HEK293T (cell line): ENCODE data around the gene C9orf85.

Experiments used
- CTCF ChIA-PET: fragments of 350-600 bp; formaldehyde crosslinking; extraction: SDS; loops from one replicate; lab custom pipeline; 2021; ENCODE audit warnings: antibody characterized with exemption, inconsistent platforms; lab: Yijun Ruan, JAX
- POLR2A ChIA-PET: fragments of 350-600 bp; formaldehyde crosslinking; extraction: SDS; loops from one replicate; lab custom pipeline; 2020; ENCODE audit warnings: antibody characterized with exemption, inconsistent platforms; lab: Yijun Ruan, JAX
- DNase-seq: peaks from one replicate; pipeline ENCODE4 v3.0.0; 2012; ENCODE audit warnings: mixed read lengths; ENCODE audit errors: extremely low spot score
- ARNT ChIP-seq: fragments of 450-650 bp; IDR thresholded peaks from 2 replicates; pipeline ENCODE4 v1.6.1; 2017; ENCODE audit warnings: mild to moderate bottlenecking
- BHLHE40 ChIP-seq: fragments of 450-650 bp; IDR thresholded peaks from 2 replicates; pipeline ENCODE4 v1.6.1; 2016; ENCODE audit warnings: mild to moderate bottlenecking, moderate library complexity, borderline replicate concordance
- CTBP1 ChIP-seq: fragments of 450-650 bp; IDR thresholded peaks from 2 replicates; pipeline ENCODE4 v1.6.1; 2016; ENCODE audit warnings: borderline replicate concordance
- ELF4 ChIP-seq: fragments of 450-650 bp; IDR thresholded peaks from 2 replicates; pipeline ENCODE4 v1.6.1; 2017; ENCODE audit warnings: antibody characterized with exemption
- FOXA1 ChIP-seq: fragments of 450-650 bp; IDR thresholded peaks from 2 replicates; pipeline ENCODE4 v1.6.1; 2016; ENCODE audit warnings: mild to moderate bottlenecking
- FOXK2 ChIP-seq: fragments of 450-650 bp; IDR thresholded peaks from 2 replicates; pipeline ENCODE4 v1.6.1; 2016; ENCODE audit warnings: mild to moderate bottlenecking
- FOXM1 ChIP-seq: fragments of 450-650 bp; IDR thresholded peaks from 2 replicates; pipeline ENCODE4 v1.6.1; 2017; ENCODE audit warnings: mild to moderate bottlenecking, borderline replicate concordance
- HDGF ChIP-seq: fragments of 450-650 bp; IDR thresholded peaks from 2 replicates; pipeline ENCODE4 v1.6.1; 2017; ENCODE audit warnings: antibody characterized with exemption, borderline replicate concordance
- L3MBTL2 ChIP-seq: fragments of 450-650 bp; conservative IDR thresholded peaks from 2 replicates; pipeline ENCODE4 v1.6.1; 2016; ENCODE audit warnings: mild to moderate bottlenecking
- LEF1 ChIP-seq: fragments of 450-650 bp; IDR thresholded peaks from 2 replicates; pipeline ENCODE4 v1.6.1; 2017; ENCODE audit warnings: mild to moderate bottlenecking, borderline replicate concordance
- NFRKB ChIP-seq: fragments of 450-650 bp; IDR thresholded peaks from 2 replicates; pipeline ENCODE4 v1.6.1; 2016; ENCODE audit warnings: mild to moderate bottlenecking, moderate library complexity
- SP1 ChIP-seq: fragments of 450-650 bp; IDR thresholded peaks from 2 replicates; pipeline ENCODE4 v1.6.1; 2017
- SUZ12 ChIP-seq: fragments of 450-650 bp; IDR thresholded peaks from 2 replicates; pipeline ENCODE4 v1.6.1; 2016; ENCODE audit warnings: mild to moderate bottlenecking
- TARDBP ChIP-seq: fragments of 450-650 bp; IDR thresholded peaks from 2 replicates; pipeline ENCODE4 v1.6.1; 2016
- ZNF384 ChIP-seq: fragments of 450-650 bp; IDR thresholded peaks from 2 replicates; pipeline ENCODE4 v1.6.1; 2016
- TF ChIP-seq, protein P1 (sequence below): fragments of 450-650 bp; IDR thresholded peaks from 2 replicates; pipeline ENCODE4 v1.6.1; 2016

C9orf85 gene

DNA sequence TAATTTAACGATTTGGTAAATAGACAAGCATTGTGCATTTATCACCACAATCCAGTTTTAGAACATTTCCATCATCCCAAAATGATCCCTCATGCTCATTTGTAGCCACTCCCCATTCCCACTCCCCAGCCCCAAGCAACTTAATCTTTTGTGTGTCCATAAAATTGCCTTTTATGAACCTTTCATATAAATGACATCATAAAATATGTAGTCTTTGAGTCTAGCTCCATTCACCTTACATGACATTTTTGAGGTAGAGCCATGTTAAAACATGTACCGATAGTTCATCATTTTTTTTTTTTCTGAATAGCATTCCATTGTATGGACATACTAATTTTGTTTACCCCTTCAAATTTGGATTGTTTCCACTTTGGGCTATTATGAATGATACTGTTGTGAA is 70.5 kb downstream of the C9orf85 start:
- ChIA-PET CTCF (no interaction called here), POLR2A (no interaction called here)

DNA sequence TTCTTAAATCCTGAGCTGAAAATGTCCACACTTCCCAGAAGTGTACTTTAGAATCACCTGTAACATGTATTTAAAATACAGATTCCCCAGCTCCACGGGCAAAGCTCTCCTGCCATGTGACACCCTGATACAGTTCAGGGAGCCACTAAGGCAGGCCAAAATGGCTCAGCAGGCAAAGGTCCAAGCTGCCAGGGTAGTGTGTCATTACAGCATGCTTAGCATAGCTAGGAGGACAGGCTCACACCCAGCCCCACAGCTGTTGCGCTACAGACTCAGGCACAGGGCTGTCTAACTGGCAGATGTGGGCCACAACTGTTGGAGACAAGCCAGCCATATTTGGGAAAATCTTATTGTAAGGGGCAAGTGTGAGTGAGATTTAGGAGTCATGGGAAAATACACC is 73.0 kb downstream of the C9orf85 start:
- TF ChIP-seq ELF4: no peak
- no peak for TF ChIP-seq ARNT
- TF ChIP-seq TARDBP: no peak
- TF ChIP-seq BHLHE40: no peak
- no peak for TF ChIP-seq FOXA1
- no peak for TF ChIP-seq FOXM1
- no peak for TF ChIP-seq FOXK2
- no peak for TF ChIP-seq SUZ12
- TF ChIP-seq, protein P1, sequence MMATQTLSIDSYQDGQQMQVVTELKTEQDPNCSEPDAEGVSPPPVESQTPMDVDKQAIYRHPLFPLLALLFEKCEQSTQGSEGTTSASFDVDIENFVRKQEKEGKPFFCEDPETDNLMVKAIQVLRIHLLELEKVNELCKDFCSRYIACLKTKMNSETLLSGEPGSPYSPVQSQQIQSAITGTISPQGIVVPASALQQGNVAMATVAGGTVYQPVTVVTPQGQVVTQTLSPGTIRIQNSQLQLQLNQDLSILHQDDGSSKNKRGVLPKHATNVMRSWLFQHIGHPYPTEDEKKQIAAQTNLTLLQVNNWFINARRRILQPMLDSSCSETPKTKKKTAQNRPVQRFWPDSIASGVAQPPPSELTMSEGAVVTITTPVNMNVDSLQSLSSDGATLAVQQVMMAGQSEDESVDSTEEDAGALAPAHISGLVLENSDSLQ: no peak
- CTCF ChIA-PET: no interaction called here
- DNase-seq: no peak
- POLR2A ChIA-PET: no interaction called here

More for the DNA sequence above, 70.5 kb downstream of the C9orf85 start:
- DNase-seq: no peak
- TF ChIP-seq FOXM1 (no peak), L3MBTL2 (no peak), FOXA1 (no peak), LEF1 (no peak), FOXK2 (no peak), ARNT (no peak), NFRKB (no peak), ELF4 (no peak), SUZ12 (no peak)

DNA sequence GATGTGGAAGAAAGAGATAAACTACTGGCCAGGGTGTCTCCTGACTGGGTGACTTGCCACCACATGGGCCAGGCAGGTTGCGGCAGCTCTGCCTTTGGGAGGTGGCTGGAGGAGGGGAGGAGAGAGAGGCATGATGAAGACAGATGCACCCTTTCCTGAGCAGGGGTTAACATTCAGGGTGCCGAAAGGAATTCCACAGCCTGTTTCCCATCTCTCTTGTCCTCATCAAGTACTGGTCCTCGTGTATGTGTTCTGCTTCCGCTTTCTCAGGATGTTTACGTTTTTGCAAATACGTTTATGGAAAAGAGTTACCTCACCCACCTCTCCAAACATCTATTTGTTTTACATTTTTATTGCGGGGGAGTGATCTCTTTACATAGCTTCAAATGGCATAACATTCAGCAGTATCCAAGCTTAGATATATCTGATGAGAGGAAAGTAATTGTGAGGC is 73.4 kb downstream of the C9orf85 start:
- ChIA-PET CTCF (interaction anchor here (0.8 to 1.4 kb wide), 2 partner anchors 40 to 42 kb away, joined by 4 to 8 read pairs; no protein-coding TSS in a partner anchor), POLR2A (no interaction called here)
- no peak for TF ChIP-seq NFRKB
- no peak for TF ChIP-seq BHLHE40
- TF ChIP-seq, protein P1: no peak
- no peak for TF ChIP-seq L3MBTL2
- TF ChIP-seq TARDBP: no peak
- no peak for TF ChIP-seq HDGF
- no peak for TF ChIP-seq ARNT
- TF ChIP-seq ELF4: no peak
- no peak for DNase-seq

DNA sequence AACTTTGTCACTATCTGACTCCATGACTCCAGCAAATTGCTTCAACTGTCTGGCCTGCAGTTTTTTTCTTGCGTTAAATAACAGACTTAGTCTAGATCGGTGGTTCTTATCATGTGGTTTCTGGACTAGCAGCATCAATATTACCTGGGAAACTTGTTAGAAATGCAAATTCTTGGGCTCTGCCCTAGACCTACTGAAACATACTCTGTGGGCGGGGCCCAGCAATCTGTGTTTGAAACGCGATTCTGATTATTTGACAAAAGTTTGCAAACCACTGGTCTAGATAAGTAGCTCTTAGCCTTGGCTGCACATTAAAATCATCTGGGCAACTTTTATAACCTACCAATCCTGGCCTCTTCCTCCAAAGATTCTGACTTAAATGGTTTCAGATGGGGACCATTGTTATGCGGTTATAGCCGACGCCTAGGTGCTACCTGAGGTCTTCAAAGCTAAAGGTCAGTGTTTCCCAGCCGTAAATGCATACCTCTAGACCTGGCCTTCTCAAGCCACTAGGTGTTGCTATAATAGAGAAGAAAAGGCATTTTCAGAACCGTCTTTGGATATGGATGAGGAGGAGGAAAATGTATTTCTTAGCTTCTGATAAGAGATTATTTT is 74.0 kb downstream of the C9orf85 start:
- POLR2A ChIA-PET: no interaction called here
- CTCF ChIA-PET: interaction anchor here (0.8 to 1.4 kb wide), 2 partner anchors 40 to 42 kb away, joined by 4 to 8 read pairs; no protein-coding TSS in a partner anchor
- DNase-seq: no peak
- TF ChIP-seq CTBP1: no peak
- TF ChIP-seq FOXM1: no peak
- TF ChIP-seq BHLHE40: no peak

DNA sequence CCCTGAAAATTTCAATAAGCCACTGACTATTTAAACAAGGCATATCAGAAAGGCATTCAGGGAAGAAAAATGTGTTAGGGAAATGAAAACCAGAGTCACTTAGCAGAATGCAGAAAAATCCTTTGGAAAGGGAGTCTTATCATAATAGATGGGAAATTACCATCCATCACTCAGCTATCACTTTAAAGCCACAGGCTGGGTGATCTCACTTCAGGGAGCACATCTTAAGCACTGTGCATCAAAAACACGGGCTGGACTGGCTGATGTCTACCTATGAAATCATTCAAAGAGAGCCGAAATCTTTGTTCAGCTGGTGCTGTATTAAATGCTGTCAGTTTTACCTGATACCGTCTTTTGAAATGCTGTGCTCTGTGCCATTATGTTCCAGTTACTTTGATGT is 75.5 kb downstream of the C9orf85 start:
- CTCF ChIA-PET: no interaction called here
- TF ChIP-seq, protein P1: no peak
- TF ChIP-seq ELF4: no peak
- POLR2A ChIA-PET: no interaction called here
- DNase-seq: no peak

DNA sequence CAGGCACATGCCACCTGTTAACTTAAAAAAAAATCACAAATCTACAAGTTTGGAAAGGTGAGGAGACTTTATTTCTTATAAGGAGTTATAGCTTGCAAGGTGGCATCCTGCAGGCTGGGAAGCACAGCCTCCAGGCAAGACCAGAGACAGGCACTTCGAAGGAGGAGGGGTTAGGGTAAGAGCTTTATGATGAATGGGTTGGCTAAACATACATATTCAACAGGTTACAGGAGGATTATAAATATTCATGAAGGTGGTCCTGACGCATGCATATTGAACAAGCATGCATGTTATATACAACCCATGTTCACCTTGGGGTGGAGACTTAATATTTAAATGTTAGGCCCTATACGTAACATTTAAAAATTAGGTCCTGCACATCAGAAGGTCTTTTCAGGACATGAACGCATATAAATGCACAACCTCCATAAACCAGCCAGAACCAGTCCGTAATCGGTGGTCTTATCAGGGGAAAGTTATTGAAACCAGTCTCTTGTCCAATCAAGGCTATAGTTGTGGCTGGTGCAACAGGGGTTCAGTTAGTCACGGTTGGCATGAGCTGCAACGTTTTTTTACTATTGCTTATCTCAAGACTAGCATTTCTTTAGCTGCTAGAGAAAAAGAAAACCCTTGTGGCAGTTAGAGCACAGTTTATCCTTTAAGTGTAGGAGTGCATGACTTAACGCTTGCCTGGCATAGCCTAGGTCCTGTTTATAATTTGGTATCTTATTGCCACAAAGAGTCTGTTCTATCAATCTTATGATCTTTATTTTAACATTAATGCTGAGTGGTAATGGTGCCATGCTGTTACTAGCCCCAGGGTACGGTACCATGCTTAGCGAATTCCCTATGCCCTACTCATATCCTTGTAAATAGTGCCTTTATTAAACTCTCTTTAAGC is 76.3 kb downstream of the C9orf85 start:
- TF ChIP-seq BHLHE40 (no peak), SP1 (no peak), HDGF (no peak), ELF4 (no peak), ZNF384 (no peak), L3MBTL2 (no peak), LEF1 (no peak), TARDBP (no peak)
- ChIA-PET POLR2A (no interaction called here), CTCF (no interaction called here)
- no peak for DNase-seq

DNA sequence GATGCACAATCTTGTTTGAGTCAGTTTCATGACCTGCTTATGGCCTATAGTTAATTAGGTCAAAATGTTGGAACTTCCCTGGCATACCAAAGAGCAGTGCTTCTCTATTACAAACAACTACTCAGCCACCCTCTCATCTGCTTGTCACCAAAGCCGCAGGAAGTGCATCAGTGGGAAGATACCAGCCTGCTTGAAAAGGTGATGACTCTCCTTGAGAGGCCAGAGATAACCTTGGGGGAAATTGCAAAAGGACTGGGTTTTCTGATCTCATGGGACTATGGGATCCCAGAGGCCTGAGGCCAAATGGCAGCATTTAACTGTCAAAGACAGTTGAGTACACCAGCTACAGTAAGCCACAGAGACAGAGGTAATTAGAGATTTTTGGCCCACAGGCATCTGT is 79.0 kb downstream of the C9orf85 start:
- POLR2A ChIA-PET: no interaction called here
- DNase-seq: no peak
- CTCF ChIA-PET: no interaction called here
- TF ChIP-seq ELF4: no peak
- TF ChIP-seq, protein P1: no peak
- no peak for TF ChIP-seq FOXA1
- TF ChIP-seq ZNF384: no peak
- no peak for TF ChIP-seq L3MBTL2
- TF ChIP-seq SP1: no peak
- TF ChIP-seq LEF1: no peak
